IPS-18c (cell line): ENCODE data around the gene ARNT2.

Experiments used
- H3K4me3 ChIP-seq: 2 replicates; pipeline ENCODE4 v1.7.0; 2013; ENCODE audit warnings: low read depth, mild to moderate bottlenecking, low read length, moderate library complexity; ENCODE audit not compliant: insufficient read depth
- H3K9me3 ChIP-seq: one replicate; pipeline ENCODE4 v1.6.1; 2013; ENCODE audit warnings: mild to moderate bottlenecking, low read length, moderate library complexity; ENCODE audit not compliant: control insufficient read depth, insufficient read depth

ARNT2 gene

DNA sequence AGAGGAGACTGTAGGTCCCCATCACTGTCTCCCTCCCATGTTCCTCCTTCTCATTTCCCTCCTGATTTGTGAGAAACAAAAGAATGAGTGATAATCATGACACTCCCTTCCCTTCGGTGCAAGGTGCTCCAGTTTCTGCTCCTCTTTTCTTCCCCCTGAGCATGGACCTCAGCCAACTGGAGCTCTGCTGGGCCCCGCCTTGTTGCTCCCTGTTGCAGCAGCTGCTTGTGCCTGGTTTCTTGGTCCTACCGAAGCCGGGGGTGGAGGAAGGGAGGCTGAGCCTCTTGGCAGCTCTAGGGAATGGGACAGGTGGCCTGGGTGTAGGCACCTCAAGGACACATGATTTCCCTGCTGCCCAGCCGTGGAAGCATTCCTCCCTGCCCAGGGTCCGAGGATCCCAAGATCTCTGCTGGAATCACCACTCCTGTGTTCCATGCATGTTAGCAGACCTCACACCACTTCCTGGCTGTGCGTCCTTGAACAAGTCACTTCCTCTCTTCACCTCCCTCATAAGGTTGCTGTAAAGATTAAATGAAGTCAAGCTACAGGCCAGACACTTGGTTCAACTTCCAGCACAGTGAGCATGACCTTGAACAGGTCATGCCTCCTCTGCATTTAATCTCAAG is 159.3 kb downstream of the ARNT2 start:
- no peak overlapping the region for H3K4me3 ChIP-seq
- peaks cover 2% of the 10 kb centered on the region for H3K9me3 ChIP-seq

DNA sequence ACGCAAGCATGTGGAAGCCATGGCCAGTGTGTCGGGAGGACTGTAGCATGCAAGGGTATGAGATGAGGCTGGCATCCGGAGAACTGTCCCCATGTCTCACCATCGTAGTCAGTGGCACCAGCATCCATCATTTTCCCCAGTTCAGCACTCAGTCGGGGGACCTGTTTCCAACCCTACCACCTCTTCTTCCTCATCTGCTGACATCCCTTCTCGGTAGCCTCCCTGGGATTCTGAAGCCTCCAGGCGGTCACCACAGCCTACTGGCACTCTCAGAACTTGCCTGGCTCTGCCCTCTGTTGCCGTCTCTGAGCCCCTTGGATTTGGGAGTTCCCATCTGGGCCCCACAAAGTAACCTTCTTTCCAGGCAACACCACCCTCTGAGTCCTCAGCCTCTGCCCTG is 159.9 kb downstream of the ARNT2 start:
- Histone ChIP-seq H3K4me3 (no peak overlapping the region), H3K9me3 (no peaks in the 10 kb centered on the region)

DNA sequence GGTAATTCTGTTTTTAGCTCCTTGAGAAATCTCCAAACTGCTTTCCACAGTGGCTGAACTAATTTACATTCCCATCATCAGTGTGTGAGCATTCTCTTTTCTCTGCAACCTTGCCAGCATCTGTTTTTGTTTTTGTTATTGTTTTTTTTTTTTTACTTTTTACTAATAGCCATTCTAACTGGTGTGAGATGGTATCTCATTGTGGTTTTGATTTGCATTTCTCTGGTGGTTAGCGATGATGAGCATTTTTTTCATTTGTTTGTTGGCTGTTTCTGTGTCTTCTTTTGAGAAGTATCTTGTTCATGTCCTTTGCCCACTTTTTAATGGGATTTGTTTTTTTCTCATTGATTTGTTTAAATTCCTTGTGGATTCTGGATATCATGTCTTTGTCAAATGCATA is 161.2 kb downstream of the ARNT2 start:
- H3K4me3 ChIP-seq: no peak overlapping the region
- H3K9me3 ChIP-seq: no peaks in the 10 kb centered on the region

DNA sequence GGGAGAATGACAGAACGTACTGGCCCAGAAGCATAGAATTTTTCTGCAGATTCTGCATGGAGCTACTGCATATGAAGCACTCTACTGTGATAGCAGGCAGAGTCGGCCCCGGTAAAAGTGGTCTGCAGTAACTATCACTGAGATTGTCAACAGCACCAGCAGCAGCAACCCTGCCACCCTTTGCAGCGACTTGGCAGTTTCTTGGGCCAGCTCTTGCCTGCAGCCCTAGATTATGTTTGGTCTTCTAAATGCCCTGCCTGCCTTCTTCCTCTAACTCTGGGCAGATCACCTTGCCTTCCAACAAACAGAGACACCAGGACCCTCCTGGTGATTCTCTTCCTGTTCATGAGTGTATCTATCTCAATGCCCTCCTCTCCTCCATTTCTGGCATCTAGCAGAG is 161.8 kb downstream of the ARNT2 start:
- Histone ChIP-seq H3K4me3 (no peak overlapping the region), H3K9me3 (no peaks in the 10 kb centered on the region)

DNA sequence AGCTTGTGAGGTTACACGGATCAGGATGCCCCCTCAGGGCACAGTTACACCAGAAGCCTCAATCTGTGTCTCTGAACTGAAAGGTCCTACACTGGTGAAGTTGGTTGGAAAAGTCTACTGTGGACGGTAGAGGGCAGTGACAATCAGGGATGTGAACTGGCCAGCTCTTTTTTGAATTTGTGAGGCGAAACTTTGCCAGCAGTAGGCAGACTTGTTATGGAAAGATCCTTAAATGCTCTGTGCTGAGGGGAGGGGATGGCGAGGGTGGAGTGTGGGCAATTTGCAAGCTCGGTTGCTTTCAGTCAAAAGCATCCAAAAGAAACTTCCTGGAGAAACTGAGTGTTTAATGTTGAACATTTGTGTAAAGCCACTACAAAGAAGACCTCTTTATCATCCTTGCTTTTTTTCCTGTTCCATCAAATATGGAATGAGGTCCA is 163.6 kb downstream of the ARNT2 start:
- Histone ChIP-seq H3K9me3 (no peaks in the 10 kb centered on the region), H3K4me3 (no peak overlapping the region)

DNA sequence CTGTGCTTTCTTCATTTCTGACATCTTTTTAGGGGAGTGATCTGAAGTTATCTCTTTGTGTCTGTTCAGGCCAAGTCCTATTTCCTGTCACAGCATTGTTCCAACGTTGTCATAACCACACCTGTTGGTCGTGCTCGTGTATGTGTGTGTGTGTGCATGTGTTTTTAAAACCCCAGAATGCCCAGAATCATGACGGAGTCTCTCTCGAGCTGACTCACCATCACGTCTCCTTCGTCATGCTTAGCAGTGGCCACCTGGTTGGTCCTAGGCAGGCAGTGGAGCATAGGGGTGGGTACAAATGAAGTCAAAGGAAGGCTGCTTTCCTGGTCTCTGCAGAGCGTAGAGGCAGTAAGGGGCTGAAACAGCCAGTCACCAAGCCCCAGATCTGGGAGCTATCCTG is 164.1 kb downstream of the ARNT2 start:
- Histone ChIP-seq H3K9me3 (no peaks in the 10 kb centered on the region), H3K4me3 (no peak overlapping the region)

DNA sequence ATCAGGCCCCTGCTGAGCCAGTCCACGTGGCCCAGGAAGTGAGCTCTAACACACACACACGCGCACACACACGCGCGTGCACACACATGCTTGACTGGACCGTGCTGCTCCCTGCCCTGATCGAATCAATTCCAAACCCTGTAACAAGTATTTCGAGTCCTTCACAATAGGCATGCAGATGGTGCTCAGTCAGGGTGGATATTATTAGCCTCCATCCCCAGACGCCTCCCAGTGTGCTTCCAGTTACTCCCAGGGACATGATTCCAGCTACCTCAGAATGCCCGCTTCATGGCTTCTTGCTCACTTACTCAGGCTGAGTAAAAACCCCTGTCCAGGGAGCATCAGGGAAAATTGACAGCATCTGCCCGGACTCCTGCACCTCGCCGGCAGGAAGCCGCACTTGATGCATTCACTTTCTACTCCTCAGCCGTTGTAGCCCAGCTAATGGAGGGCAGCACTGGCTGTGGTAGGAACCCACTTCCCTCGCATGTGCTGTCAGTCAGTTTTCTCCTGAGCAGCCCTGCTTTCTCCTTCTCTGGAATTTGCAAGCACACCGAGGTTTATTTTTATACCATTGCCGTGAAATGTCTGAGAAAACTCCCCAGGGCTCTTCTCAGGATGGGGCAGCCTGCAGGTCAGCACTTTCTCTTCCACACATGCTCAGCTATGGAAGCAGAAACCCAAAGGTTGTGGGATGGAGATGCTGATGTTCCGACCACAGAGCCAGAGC is 164.9 kb downstream of the ARNT2 start:
- Histone ChIP-seq H3K4me3 (no peak overlapping the region), H3K9me3 (no peaks in the 10 kb centered on the region)

DNA sequence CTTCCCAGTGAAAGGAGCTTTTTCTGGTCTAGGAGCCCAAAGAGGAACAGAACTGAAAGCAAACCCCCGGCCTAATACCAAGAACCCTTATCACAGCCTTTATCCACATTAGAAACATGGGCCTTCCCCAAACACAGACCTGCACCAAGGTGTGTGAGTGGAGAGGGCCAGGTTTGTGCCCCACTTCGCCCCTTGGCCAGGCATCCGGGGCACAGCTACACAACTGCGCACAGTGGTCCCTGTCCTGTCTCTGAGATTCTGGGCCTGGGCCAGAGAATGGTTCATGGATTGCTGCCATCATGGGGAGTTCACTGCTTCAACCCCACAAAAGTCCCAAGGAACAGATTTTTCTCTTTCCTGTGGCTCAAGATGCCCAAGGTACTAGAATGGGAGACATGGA is 165.5 kb downstream of the ARNT2 start:
- H3K4me3 ChIP-seq: no peak overlapping the region
- no peaks in the 10 kb centered on the region for H3K9me3 ChIP-seq

DNA sequence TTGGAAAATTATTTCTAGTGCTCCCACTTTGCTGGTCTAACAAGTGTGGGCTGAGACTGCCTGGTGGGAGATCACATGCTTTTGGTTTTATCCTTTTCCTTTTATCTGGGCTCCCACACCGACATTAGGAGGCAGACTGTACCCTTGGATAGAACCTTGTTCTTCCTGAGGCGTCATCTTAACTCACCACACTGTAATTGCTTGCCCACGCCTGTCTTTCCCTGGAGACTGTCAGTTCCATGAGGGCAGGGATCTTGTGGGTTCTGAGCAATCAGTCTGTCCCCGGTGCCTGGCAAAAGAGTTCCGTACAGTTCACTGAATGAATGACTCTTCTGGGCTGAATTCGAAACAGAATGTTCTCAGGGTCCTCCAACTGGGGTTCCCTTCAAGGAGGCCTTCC is 166.4 kb downstream of the ARNT2 start:
- Histone ChIP-seq H3K9me3 (no peaks in the 10 kb centered on the region), H3K4me3 (no peak overlapping the region)

DNA sequence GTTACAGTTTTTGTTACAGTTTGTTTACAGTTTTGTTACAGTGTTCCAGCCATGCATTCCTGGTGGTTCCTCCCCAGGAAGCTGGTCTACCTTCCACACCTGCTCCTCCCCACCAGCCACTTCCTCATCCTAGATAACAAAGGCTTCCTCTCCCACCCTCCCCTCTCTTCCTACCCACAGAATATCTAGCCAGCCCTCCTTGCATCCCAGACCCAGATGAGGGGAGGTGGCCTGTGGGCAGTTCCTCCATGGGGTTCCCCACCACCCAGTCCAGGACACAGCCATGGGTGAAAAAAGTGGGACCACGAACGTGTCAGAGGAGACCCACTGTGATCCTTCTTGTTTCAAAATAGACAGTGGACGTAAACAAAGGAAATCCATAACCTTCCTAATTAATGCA is 168.2 kb downstream of the ARNT2 start:
- Histone ChIP-seq H3K4me3 (no peak overlapping the region), H3K9me3 (no peaks in the 10 kb centered on the region)

DNA sequence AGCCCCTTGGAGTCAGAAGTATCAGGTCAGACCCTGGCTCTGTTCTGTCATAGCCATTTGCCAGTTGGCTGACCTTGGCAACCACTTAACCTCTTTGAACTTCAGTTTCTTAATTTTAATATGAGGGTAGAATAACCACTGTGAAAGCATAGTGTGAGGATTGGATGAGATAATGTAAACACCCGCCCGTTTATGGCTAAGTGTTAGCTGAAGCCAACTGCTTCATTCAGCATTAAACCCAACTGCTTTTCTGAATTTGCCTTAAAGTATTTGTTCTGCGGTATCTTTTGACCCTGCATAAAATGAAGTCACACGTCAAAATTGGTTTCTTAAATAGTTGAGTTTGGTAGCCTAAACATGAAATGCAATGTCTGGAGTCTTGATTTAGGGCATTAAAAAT is 169.4 kb downstream of the ARNT2 start:
- no peak overlapping the region for H3K4me3 ChIP-seq
- no peaks in the 10 kb centered on the region for H3K9me3 ChIP-seq

DNA sequence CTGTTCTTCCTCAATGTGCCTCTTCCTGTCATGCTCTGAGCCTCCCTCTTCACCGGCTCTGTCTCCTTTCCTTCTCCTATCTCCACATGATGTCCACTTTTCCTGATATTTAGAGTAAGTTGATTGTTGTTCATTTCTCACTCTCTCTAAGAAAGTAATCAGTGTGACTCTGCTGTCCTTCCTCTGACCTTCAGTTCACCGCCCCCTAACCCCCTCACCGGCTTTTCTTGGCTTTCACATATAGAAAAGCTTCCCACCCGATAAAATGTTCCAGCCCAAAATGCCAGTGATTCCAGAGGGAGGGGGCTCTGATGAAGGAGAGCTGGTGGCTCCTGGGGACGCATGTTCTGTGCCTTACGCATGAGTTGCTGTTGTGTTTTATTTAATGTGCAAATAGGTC is 170.4 kb downstream of the ARNT2 start:
- no peak overlapping the region for H3K4me3 ChIP-seq

DNA sequence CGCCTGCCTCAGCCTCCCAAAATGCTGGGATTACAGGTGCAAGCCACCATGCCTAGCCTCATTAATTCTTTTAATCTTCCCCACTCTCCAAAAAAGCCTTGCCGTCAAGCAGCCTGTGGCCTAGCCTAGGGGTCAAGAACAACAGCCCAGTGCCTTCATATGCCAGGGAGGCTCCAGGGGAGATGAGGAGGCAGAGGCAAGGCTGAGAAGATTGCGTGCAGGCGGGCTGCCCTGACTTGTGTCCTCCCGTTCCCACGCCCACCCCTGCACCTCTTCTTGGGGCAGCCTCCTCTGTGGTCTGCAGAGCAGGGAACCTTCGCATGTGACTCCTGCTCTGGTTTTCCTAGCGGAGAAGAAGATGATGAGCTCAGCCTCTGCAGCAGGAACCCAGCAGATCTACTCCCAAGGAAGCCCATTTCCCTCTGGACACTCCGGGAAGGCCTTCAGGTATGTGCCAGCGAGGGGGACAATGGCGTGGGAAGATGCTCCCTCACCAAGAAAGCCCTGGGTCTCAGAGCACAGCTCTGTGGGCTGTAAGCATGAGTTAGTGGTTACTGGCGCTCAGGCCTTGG is 172.4 kb downstream of the ARNT2 start:
- Histone ChIP-seq H3K9me3 (no peaks in the 10 kb centered on the region), H3K4me3 (no peak overlapping the region)

More for the DNA sequence above, 170.4 kb downstream of the ARNT2 start:
- no peaks in the 10 kb centered on the region for H3K9me3 ChIP-seq

DNA sequence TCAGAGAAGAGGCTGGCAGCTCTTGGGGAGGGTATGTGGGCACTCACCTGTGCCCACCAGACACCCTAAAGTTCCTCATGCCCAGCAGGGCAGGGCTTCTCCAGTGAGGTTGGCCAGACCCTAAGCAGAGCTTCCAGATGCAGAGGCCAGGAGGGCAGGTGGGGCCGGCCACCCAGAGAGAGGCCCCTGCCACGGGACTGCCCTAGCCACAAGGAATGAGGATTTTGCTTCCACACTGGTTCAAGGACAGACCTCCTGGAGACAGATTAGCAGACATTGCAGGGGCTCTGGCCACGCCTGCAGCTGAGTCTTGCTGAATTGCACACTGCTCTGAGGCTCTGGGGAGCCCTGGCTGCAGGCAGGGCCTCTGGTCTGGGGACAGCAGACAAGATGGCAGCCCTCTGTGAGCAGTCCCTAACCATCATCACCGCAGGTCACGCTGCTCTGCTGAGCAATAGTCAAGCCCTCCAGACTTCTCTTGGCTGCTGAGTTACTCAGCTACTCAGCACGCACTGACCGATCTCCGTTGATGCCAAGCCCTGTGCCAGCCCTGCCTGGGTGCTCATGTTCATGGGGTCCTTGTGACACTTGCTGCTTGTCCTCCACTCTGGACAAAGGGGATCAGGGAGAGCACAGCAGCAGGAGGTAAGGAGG is 173.5 kb downstream of the ARNT2 start:
- Histone ChIP-seq H3K4me3 (no peak overlapping the region), H3K9me3 (no peaks in the 10 kb centered on the region)

DNA sequence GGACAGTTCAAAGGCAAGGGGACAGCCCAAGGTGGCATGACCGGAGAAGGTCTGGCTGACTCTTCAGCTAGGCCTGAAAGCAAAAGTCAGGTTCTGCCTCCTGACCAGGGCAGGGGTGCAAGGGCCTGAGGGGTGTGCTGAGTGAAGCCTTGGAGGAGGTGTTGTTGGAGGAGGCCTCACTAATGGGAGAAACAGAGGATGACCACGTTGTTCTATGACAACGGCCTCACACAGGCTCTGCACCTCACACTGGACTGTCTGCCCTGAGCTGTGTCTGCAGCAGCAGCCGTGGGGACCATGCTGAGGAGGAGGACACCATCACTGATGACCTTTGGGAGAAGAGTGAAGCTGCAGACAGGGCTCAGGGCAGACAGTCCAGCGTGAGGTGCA is 174.0 kb downstream of the ARNT2 start:
- Histone ChIP-seq H3K4me3 (no peak overlapping the region), H3K9me3 (no peaks in the 10 kb centered on the region)

DNA sequence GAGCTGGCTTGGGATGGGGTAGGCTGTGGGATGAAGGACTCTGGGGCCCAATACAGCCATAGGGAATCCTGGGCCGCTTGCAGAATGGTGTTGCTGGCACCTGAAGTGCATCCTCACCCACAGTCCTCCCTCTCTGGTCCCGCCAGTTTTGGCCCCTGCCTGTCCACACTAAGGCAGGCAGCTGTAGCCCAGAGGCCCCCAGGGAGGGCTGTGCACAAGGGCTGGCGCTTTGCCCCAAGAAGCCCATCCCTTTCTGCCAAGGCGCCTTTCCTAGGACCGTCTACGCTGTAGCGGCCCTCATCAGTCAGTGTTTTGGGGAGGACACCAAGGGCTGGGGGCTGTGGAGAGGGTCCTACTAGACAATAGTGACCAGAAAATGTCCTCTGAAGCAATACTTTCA is 174.7 kb downstream of the ARNT2 start:
- Histone ChIP-seq H3K4me3 (no peak overlapping the region), H3K9me3 (no peaks in the 10 kb centered on the region)

DNA sequence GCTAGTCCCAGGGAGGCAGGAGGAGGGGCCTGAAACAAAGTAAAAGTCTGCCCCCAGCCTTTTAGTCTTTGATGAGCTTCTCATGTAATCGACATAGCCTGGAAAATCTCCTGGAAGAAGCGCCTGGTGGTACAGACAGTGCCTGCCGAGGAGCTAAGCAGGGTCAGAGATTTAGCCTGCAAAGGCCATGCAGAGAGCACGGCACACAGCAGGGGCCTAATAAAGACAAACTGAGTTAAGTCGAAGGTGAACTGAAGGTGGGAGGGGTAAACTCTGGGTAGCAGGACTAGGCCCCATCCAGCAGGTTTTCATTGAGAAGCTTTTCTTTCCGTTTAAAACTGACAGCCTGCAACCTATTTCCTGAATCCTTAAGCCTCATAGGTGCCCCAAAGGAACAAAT is 175.4 kb downstream of the ARNT2 start:
- H3K9me3 ChIP-seq: no peaks in the 10 kb centered on the region
- no peak overlapping the region for H3K4me3 ChIP-seq

DNA sequence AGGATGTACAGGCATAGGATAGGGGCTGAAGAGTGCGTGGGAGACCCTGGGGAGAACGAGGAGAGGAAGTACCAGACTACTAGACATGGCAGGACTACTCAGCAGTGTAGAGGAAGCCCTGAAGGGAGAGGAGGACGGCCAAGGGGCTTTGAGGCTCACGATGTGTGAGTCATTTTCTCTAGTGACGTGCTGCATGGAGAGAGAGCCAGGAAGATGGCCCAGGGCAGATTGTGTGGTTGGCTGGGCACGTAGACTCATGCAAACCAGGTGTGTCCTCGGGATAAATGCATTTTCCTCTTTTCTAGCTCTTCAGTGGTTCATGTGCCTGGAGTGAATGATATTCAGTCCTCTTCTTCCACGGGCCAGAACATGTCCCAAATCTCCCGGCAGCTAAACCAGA is 175.9 kb downstream of the ARNT2 start:
- no peaks in the 10 kb centered on the region for H3K9me3 ChIP-seq
- no peak overlapping the region for H3K4me3 ChIP-seq
